Measurements from ENCODE around the gene GBF1.
"Not testable (repeated sequence)": the region's sequence is repeated elsewhere in the genome, so short reads cannot be mapped to it uniquely, and the experiment has no call there.

GBF1 gene

GRCh38 chr10:102241032-102241443, 4.3 kb upstream of the GBF1 start:
- TF ChIP-seq SUZ12 (IDR thresholded peaks at IDR 0.05) (no peak), LEF1 (IDR thresholded peaks at IDR 0.05; ENCODE audit: borderline replicate concordance) (no peak), NFRKB (IDR thresholded peaks at IDR 0.05) (no peak), ELF4 (IDR thresholded peaks at IDR 0.05) (no peak), FOXA1 (IDR thresholded peaks at IDR 0.05) (no peak), BHLHE40 (IDR thresholded peaks at IDR 0.05; ENCODE audit: borderline replicate concordance) (no peak), FOXK2 (IDR thresholded peaks at IDR 0.05) (no peak), SP1 (IDR thresholded peaks at IDR 0.05) (no peak)
- POLR2A ChIA-PET, result no interaction called here
- CTCF ChIA-PET, result interaction anchor here (0.5 to 1.3 kb wide), 3 partner anchors 10 to 120 kb away, joined by 3 to 11 read pairs (median 4); no protein-coding TSS in a partner anchor
- DNase-seq (ENCODE audit: extremely low spot score), result no peak

- TF ChIP-seq PKNOX1 (IDR thresholded peaks at IDR 0.05), result peak; percentile 69
- TF ChIP-seq HDGF (IDR thresholded peaks at IDR 0.05; ENCODE audit: borderline replicate concordance), result no peak
- peak; percentile 86 for TF ChIP-seq L3MBTL2 (conservative IDR thresholded peaks at IDR 0.05)
- ChIA-PET CTCF (interaction anchor here (0.5 to 1.3 kb wide), 2 partner anchors 11 to 30 kb away, joined by 4 to 11 read pairs; no protein-coding TSS in a partner anchor), POLR2A (no interaction called here)
- peak; percentile 99 for DNase-seq (ENCODE audit: extremely low spot score)
These were observed 3.8 kb upstream of the GBF1 start, which contains the start of gene PITX3 for GRCh38 chr10:102241444-102242117. PITX3 (minus strand) TSS chr10:102241512; CDS start chr10:102232080, 9,432 bp downstream.

- ChIA-PET CTCF (no interaction called here), POLR2A (no interaction called here)
- TF ChIP-seq ELF4 (IDR thresholded peaks at IDR 0.05) (no peak), CTBP1 (IDR thresholded peaks at IDR 0.05; ENCODE audit: borderline replicate concordance) (no peak), SUZ12 (IDR thresholded peaks at IDR 0.05) (no peak), FOXA1 (IDR thresholded peaks at IDR 0.05) (no peak), ZNF384 (IDR thresholded peaks at IDR 0.05) (no peak), FOXK2 (IDR thresholded peaks at IDR 0.05) (no peak), SP1 (IDR thresholded peaks at IDR 0.05) (no peak), LEF1 (IDR thresholded peaks at IDR 0.05; ENCODE audit: borderline replicate concordance) (no peak), BHLHE40 (IDR thresholded peaks at IDR 0.05; ENCODE audit: borderline replicate concordance) (no peak), NFRKB (IDR thresholded peaks at IDR 0.05) (no peak), ARNT (IDR thresholded peaks at IDR 0.05) (no peak)
- DNase-seq (ENCODE audit: extremely low spot score), result no peak
These were observed 3.2 kb upstream of the GBF1 start for GRCh38 chr10:102242118-102242485.

- CTCF ChIA-PET, result interaction anchor here (3.6 kb wide), 1 partner anchor 13 kb away, joined by 20 read pairs; no protein-coding TSS in a partner anchor
- no peak for DNase-seq (ENCODE audit: extremely low spot score)
These were observed 2.0 kb upstream of the GBF1 start for GRCh38 chr10:102243309-102243708.

GRCh38 chr10:102245932-102246251, 560 bp downstream of the GBF1 start:
- ChIA-PET CTCF (interaction anchor here (0.6 to 3.6 kb wide), 2 partner anchors 15 to 30 kb away, joined by 4 to 20 read pairs; no protein-coding TSS in a partner anchor), POLR2A (interaction anchor here (1.0 to 2.7 kb wide), 4 partner anchors 11 to 104 kb away, joined by 3 to 16 read pairs (median 5); no protein-coding TSS in a partner anchor)
- TF ChIP-seq PKNOX1 (IDR thresholded peaks at IDR 0.05) (no peak), ZNF384 (IDR thresholded peaks at IDR 0.05) (no peak), SP1 (IDR thresholded peaks at IDR 0.05) (no peak), CTBP1 (IDR thresholded peaks at IDR 0.05; ENCODE audit: borderline replicate concordance) (no peak), NFRKB (IDR thresholded peaks at IDR 0.05) (no peak), LEF1 (IDR thresholded peaks at IDR 0.05; ENCODE audit: borderline replicate concordance) (no peak), SUZ12 (IDR thresholded peaks at IDR 0.05) (no peak), L3MBTL2 (conservative IDR thresholded peaks at IDR 0.05) (no peak)

More at GRCh38 chr10:102243309-102243708, 2.0 kb upstream of the GBF1 start:
- POLR2A ChIA-PET, result no interaction called here
- TF ChIP-seq SP1 (IDR thresholded peaks at IDR 0.05) (no peak), SUZ12 (IDR thresholded peaks at IDR 0.05) (no peak)

GRCh38 chr10:102246261-102246660, 929 bp downstream of the GBF1 start:
- TF ChIP-seq LEF1 (IDR thresholded peaks at IDR 0.05; ENCODE audit: borderline replicate concordance), result no peak
- peak; percentile 78 for TF ChIP-seq PKNOX1 (IDR thresholded peaks at IDR 0.05)

More at GRCh38 chr10:102245932-102246251, 560 bp downstream of the GBF1 start:
- no peak for DNase-seq (ENCODE audit: extremely low spot score)

GRCh38 chr10:102247734-102248133, 2.4 kb downstream of the GBF1 start:
- no peak for TF ChIP-seq FOXM1 (IDR thresholded peaks at IDR 0.05; ENCODE audit: borderline replicate concordance)
- no peak for TF ChIP-seq TARDBP (IDR thresholded peaks at IDR 0.05)
- TF ChIP-seq L3MBTL2 (conservative IDR thresholded peaks at IDR 0.05), result no peak
- TF ChIP-seq LEF1 (IDR thresholded peaks at IDR 0.05; ENCODE audit: borderline replicate concordance), result no peak
- no peak for TF ChIP-seq BHLHE40 (IDR thresholded peaks at IDR 0.05; ENCODE audit: borderline replicate concordance)
- TF ChIP-seq SP1 (IDR thresholded peaks at IDR 0.05), result no peak
- no peak for TF ChIP-seq NFRKB (IDR thresholded peaks at IDR 0.05)
- no peak for TF ChIP-seq FOXK2 (IDR thresholded peaks at IDR 0.05)
- no peak for TF ChIP-seq ARNT (IDR thresholded peaks at IDR 0.05)
- TF ChIP-seq CTBP1 (IDR thresholded peaks at IDR 0.05; ENCODE audit: borderline replicate concordance), result no peak
- no peak for TF ChIP-seq ZNF384 (IDR thresholded peaks at IDR 0.05)
- TF ChIP-seq HDGF (IDR thresholded peaks at IDR 0.05; ENCODE audit: borderline replicate concordance), result no peak
- ChIA-PET POLR2A (interaction anchor here (1.3 kb wide), 1 partner anchor 19 kb away, joined by 3 read pairs; no protein-coding TSS in a partner anchor), CTCF (interaction anchor here (0.6 kb wide), 1 partner anchor 99 kb away, joined by 3 read pairs; no protein-coding TSS in a partner anchor)
- DNase-seq (ENCODE audit: extremely low spot score), result no peak

More at GRCh38 chr10:102246261-102246660, 929 bp downstream of the GBF1 start:
- POLR2A ChIA-PET, result interaction anchor here (2.7 kb wide), 1 partner anchor 16 kb away, joined by 16 read pairs; no protein-coding TSS in a partner anchor
- DNase-seq (ENCODE audit: extremely low spot score), result no peak
- CTCF ChIA-PET, result no interaction called here

GRCh38 chr10:102252508-102252907, 7.2 kb downstream of the GBF1 start:
- ChIA-PET POLR2A (interaction anchor here (2.0 kb wide), 1 partner anchor 8 kb away, joined by 6 read pairs; the partner anchor contains the start of gene GBF1), CTCF (interaction anchor here (1.0 kb wide), 1 partner anchor 22 kb away, joined by 3 read pairs; no protein-coding TSS in a partner anchor)
- DNase-seq (ENCODE audit: extremely low spot score), result not testable (repeated sequence)
